Upper lobe of left lung (tissue), 4 donors: Measurements from ENCODE around the gene OVCH1.

Source experiments
- CTCF ChIP-seq, 6 experiments: fragments of 450-650 bp in 4 of 6; fragments of 200-600 bp in 2 of 6; sonication (generic) in 2 of 6; IDR thresholded peaks; one replicate each; pipeline ENCODE4 v1.5.1; 2016 to 2019; ENCODE audit warnings: antibody characterized with exemption in 6 of 6
- POLR2A ChIP-seq, 4 donors: fragments of 450-650 bp; IDR thresholded peaks; one replicate each; pipeline ENCODE4 v1.5.1; 2016 to 2017; ENCODE audit warnings: antibody characterized with exemption in 4 of 4, mild to moderate bottlenecking in 2 of 4

DNA sequence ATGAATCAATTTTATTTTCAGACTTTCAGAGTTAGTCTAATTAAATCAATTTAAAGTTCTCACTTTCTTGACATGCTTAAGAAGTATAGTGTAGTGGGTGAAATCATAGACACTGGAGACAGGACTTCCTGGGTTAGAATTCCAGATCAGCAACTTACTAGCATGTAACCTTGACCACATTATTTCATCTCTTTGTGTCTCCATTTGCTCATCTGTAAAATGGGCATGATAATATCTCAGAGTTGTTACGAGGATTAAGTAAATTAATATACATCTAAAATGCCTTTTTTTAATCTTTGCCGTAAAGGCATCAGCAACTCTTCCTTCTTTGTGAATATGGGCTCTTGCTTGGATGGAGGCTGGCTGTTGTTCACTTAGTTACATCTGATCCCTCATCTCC is 115.2 kb downstream of the OVCH1 start:
- TF ChIP-seq CTCF (IDR thresholded peaks at IDR 0.05): no peak
- TF ChIP-seq POLR2A (IDR thresholded peaks at IDR 0.05): no peak
